ENCODE measurements around the gene ADD3.

Gene ADD3

DNA sequence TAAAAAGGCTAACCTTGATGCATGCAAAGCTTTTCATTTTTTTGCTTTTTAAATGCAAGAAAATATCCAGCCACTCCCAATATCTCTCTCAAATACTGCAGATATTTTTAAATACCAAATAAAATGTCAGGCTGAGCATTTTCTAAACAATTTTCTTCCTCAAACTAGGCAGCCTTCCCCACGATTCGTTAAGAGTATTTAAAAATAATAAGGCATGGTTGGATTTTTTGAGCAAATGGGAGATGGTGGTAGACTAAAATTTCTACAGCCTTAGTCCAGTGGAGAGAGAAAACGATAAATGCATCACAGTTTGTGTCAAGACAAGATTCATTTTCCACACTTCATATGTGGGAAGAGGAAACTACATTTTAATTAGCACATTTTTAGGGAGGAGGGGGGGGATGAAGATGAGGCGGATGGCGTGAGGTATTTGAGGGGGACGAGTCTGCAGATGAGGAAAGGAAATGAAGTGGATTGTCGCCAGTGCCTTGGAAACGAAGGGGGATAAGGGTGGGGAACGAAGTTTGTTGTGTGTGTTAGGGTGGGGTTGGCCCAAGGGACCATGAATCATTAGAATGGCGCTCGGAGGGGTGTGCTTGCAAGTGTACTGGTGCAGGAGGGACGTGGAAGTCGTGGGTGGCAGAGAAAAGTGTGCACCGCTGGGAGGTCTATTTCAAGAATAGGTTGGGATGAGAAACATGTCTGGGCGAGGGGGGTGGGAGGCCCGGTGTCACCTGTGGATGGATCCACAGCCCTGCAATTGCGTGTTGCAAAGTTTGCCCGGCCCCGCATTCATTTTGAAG lies 1.2 kb upstream of the ADD3 start (continued):
- TF ChIP-seq, protein P1, sequence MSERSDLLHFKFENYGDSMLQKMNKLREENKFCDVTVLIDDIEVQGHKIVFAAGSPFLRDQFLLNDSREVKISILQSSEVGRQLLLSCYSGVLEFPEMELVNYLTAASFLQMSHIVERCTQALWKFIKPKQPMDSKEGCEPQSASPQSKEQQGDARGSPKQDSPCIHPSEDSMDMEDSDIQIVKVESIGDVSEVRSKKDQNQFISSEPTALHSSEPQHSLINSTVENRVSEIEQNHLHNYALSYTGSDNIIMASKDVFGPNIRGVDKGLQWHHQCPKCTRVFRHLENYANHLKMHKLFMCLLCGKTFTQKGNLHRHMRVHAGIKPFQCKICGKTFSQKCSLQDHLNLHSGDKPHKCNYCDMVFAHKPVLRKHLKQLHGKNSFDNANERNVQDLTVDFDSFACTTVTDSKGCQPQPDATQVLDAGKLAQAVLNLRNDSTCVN (tag by site-specific recombination; optimal IDR thresholded peaks at IDR 0.05): no peak
- TF ChIP-seq SALL2 (tag by site-specific recombination; IDR thresholded peaks at IDR 0.05; ENCODE audit: borderline replicate concordance): no peak
- no peak for TF ChIP-seq MEIS1 (CRISPR knock-in tag; IDR thresholded peaks at IDR 0.05; ENCODE audit: borderline replicate concordance)
- TF ChIP-seq PRDM2 (tag by site-specific recombination; IDR thresholded peaks at IDR 0.05; ENCODE audit: borderline replicate concordance): no peak
- TF ChIP-seq, protein P2, sequence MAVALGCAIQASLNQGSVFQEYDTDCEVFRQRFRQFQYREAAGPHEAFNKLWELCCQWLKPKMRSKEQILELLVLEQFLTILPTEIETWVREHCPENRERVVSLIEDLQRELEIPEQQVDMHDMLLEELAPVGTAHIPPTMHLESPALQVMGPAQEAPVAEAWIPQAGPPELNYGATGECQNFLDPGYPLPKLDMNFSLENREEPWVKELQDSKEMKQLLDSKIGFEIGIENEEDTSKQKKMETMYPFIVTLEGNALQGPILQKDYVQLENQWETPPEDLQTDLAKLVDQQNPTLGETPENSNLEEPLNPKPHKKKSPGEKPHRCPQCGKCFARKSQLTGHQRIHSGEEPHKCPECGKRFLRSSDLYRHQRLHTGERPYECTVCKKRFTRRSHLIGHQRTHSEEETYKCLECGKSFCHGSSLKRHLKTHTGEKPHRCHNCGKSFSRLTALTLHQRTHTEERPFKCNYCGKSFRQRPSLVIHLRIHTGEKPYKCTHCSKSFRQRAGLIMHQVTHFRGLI (tag by site-specific recombination; IDR thresholded peaks at IDR 0.05): no peak
- no peak for TF ChIP-seq ZBTB6 (tag by site-specific recombination; IDR thresholded peaks at IDR 0.05)
- no peak for TF ChIP-seq ZNF529 (tag by site-specific recombination; IDR thresholded peaks at IDR 0.05; ENCODE audit: insufficient replicate concordance)
- TF ChIP-seq ZSCAN30 (tag by site-specific recombination; IDR thresholded peaks at IDR 0.05): no peak
- no peak for TF ChIP-seq ZNF311 (tag by site-specific recombination; IDR thresholded peaks at IDR 0.05; ENCODE audit: borderline replicate concordance)
- TF ChIP-seq ZNF549 (tag by site-specific recombination; IDR thresholded peaks at IDR 0.05): no peak
- no peak for TF ChIP-seq ZFP41 (tag by site-specific recombination; IDR thresholded peaks at IDR 0.05; ENCODE audit: borderline replicate concordance)
- no peak for TF ChIP-seq REPIN1 (tag by site-specific recombination; IDR thresholded peaks at IDR 0.05; ENCODE audit: low read depth)
- TF ChIP-seq ZNF426 (tag by site-specific recombination; IDR thresholded peaks at IDR 0.05): no peak
- no peak for TF ChIP-seq RBAK (tag by site-specific recombination; IDR thresholded peaks at IDR 0.05)
- no peak for TF ChIP-seq AEBP2 (tag by site-specific recombination; IDR thresholded peaks at IDR 0.05; ENCODE audit: borderline replicate concordance)
- TF ChIP-seq ZNF423 (tag by site-specific recombination; IDR thresholded peaks at IDR 0.05): peak; percentile 89
- no peak for TF ChIP-seq BCL11A (tag by site-specific recombination; IDR thresholded peaks at IDR 0.05; ENCODE audit: low read depth)
- TF ChIP-seq ZNF175 (tag by site-specific recombination; IDR thresholded peaks at IDR 0.05): no peak
- TF ChIP-seq ZNF664 (tag by site-specific recombination; IDR thresholded peaks at IDR 0.05): peak; percentile 29; the same call in 1 of the 2 replicates
- TF ChIP-seq ZNF792 (tag by site-specific recombination; IDR thresholded peaks at IDR 0.05): no peak
- TF ChIP-seq ZNF473 (tag by site-specific recombination; IDR thresholded peaks at IDR 0.05): no peak
- no peak for TF ChIP-seq ZNF626 (tag by site-specific recombination; IDR thresholded peaks at IDR 0.05)
- TF ChIP-seq INSM2 (tag by site-specific recombination; IDR thresholded peaks at IDR 0.05): no peak
- TF ChIP-seq KLF7 (tag by site-specific recombination; IDR thresholded peaks at IDR 0.05; ENCODE audit: borderline replicate concordance): peak; percentile 89
- TF ChIP-seq ZNF2 (tag by site-specific recombination; IDR thresholded peaks at IDR 0.05): no peak
- TF ChIP-seq ZNF623 (tag by site-specific recombination; IDR thresholded peaks at IDR 0.05): no peak

Data from HEK293 (cell line).